Raji (cell line): Measurements from ENCODE around the gene FABP1.

Experiments used
- POLR2A ChIP-seq: IDR thresholded peaks from 2 replicates; pipeline ENCODE4 v1.6.1; 2011; ENCODE audit warnings: low read depth, low read length, control low read depth; ENCODE audit not compliant: insufficient read depth

FABP1 gene

GRCh38 chr2:88125924-88126771, 1.7 kb downstream of the FABP1 start:
- TF ChIP-seq POLR2A = no peak

- no peak for TF ChIP-seq POLR2A
Observed at GRCh38 chr2:88125344-88125923, 2.4 kb downstream of the FABP1 start.

GRCh38 chr2:88123975-88124917, 3.6 kb downstream of the FABP1 start:
- TF ChIP-seq POLR2A = no peak

- no peak for TF ChIP-seq POLR2A
Observed at GRCh38 chr2:88123164-88123974, 4.5 kb downstream of the FABP1 start.

GRCh38 chr2:88122141-88122884, 5.5 kb downstream of the FABP1 start:
- TF ChIP-seq POLR2A = no peak

- TF ChIP-seq POLR2A = no peak
Observed at GRCh38 chr2:88121678-88122077, 6.2 kb downstream of the FABP1 start.

- TF ChIP-seq POLR2A = no peak
Observed at GRCh38 chr2:88117973-88118372, 9.9 kb downstream of the FABP1 start.

GRCh38 chr2:88116669-88117432, 11.0 kb downstream of the FABP1 start:
- no peak for TF ChIP-seq POLR2A

GRCh38 chr2:88115825-88116518, 11.9 kb downstream of the FABP1 start:
- no peak for TF ChIP-seq POLR2A

- no peak for TF ChIP-seq POLR2A
Observed at GRCh38 chr2:88114889-88115288, 13.0 kb downstream of the FABP1 start.

GRCh38 chr2:88113069-88113468, 14.8 kb downstream of the FABP1 start:
- no peak for TF ChIP-seq POLR2A

- TF ChIP-seq POLR2A = no peak
Observed at GRCh38 chr2:88110830-88111229, 17.0 kb downstream of the FABP1 start.

GRCh38 chr2:88108796-88109195, 19.1 kb downstream of the FABP1 start:
- no peak for TF ChIP-seq POLR2A
